ENCODE data around the gene FBXO5.

FBXO5 gene

DNA sequence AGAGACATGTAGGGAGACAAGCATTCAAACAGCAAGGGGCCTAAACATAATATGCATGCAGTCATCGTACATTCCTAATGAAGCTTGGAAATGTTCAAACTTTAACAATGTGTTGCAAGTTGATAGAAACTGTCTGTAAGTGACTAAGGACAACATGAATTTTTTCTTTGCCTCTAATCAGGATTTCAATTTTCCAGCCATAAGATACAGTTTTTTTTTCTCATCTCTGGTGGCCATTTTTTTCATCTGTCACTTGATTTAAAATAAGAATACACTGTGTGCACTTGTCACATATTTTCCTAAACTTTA, 41.8 kb upstream of the FBXO5 start:
- TF ChIP-seq CTCF (IDR thresholded peaks at IDR 0.05; ENCODE audit: low read depth, low read length, missing control alignments) = no peak
- no peak overlapping the region for H3K4me3 ChIP-seq (ENCODE audit: low read depth, low read length)
- no peak for DNase-seq (ENCODE audit: low read depth)

- H3K4me3 ChIP-seq (ENCODE audit: low read depth, low read length) = no peak overlapping the region
- peak; percentile 40 for DNase-seq (ENCODE audit: low read depth)
- TF ChIP-seq CTCF (IDR thresholded peaks at IDR 0.05; ENCODE audit: low read depth, low read length, missing control alignments) = peak; percentile 78
Observed at GRCh38 chr6:153023977-153024708, 41.3 kb upstream of the FBXO5 start.

DNA sequence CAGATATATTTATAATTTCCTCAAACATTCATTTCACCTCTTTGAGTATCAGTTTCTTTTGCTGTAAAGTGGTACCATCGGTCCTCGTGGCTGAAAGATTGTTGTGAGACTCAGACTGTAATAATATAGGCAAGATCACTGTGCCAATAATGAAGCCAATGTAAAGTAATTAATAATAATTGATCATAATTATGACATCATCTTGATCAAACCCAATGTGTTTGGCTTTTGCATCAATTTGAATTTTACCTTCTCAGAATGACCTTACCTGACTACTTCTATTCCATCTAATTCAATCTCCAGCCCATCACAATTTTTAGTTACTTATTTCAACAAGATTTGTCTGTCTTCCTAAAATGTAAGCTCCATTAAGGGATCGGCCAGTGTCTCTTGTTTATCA, 35.5 kb upstream of the FBXO5 start:
- no peak for DNase-seq (ENCODE audit: low read depth)
- no peak for TF ChIP-seq CTCF (IDR thresholded peaks at IDR 0.05; ENCODE audit: low read depth, low read length, missing control alignments)
- no peak overlapping the region for H3K4me3 ChIP-seq (ENCODE audit: low read depth, low read length)

GRCh38 chr6:153016846-153017245, 34.0 kb upstream of the FBXO5 start:
- DNase-seq (ENCODE audit: low read depth) = no peak
- H3K4me3 ChIP-seq (ENCODE audit: low read depth, low read length) = no peak overlapping the region
- no peak for TF ChIP-seq CTCF (IDR thresholded peaks at IDR 0.05; ENCODE audit: low read depth, low read length, missing control alignments)

DNA sequence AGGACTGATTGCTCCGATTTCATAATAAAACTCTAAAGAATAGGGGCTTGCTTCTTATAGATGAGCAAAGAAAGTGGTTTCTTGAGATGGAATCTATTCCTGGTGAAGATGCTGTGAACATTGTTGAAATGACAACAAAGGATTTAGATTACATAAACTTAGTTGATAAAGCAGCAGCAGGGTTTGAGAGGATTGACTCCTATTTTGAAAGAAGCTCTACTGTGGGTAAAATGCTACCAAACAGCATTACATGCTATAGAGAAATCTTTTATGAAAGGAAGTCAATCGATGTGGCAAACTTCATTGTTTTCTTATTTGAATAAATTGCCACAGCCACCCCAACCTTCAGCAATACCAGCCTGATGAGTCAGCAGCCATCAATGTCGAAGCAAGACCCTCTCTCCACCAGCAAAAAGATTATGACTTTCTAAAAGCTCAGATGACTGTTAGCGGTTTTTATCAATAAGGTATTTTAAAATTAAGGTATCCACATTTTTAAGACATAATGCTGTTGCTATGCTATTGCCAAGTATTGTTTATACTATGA, 32.3 kb upstream of the FBXO5 start:
- no peak for DNase-seq (ENCODE audit: low read depth)
- TF ChIP-seq CTCF (IDR thresholded peaks at IDR 0.05; ENCODE audit: low read depth, low read length, missing control alignments) = no peak
- H3K4me3 ChIP-seq (ENCODE audit: low read depth, low read length) = no peak overlapping the region

GRCh38 chr6:153013438-153013837, 30.6 kb upstream of the FBXO5 start:
- TF ChIP-seq CTCF (IDR thresholded peaks at IDR 0.05; ENCODE audit: low read depth, low read length, missing control alignments) = no peak
- H3K4me3 ChIP-seq (ENCODE audit: low read depth, low read length) = no peak overlapping the region
- no peak for DNase-seq (ENCODE audit: low read depth)

- TF ChIP-seq CTCF (IDR thresholded peaks at IDR 0.05; ENCODE audit: low read depth, low read length, missing control alignments) = no peak
- no peak for DNase-seq (ENCODE audit: low read depth)
- no peak overlapping the region for H3K4me3 ChIP-seq (ENCODE audit: low read depth, low read length)
Observed at GRCh38 chr6:153012856-153013255, 30.0 kb upstream of the FBXO5 start.
